Measurements from ENCODE around the gene SPOCK2.
A peak's percentile ranks its signal among the peaks of the same experiment; 100 is the strongest.

Gene SPOCK2

GRCh38 chr10:72043016-72043834 lies 45.1 kb downstream of the SPOCK2 start:
- no peak overlapping the region for H3K4me3 ChIP-seq (ENCODE audit: control insufficient read depth, low read depth, low read length)
- no peak for TF ChIP-seq CTCF (conservative IDR thresholded peaks at IDR 0.05; ENCODE audit: control insufficient read depth, insufficient read depth, low read depth, low read length)
- no peak for DNase-seq (ENCODE audit: low read depth)

- DNase-seq (ENCODE audit: low read depth) = no peak
- no peak for TF ChIP-seq CTCF (conservative IDR thresholded peaks at IDR 0.05; ENCODE audit: control insufficient read depth, insufficient read depth, low read depth, low read length)
- H3K4me3 ChIP-seq (ENCODE audit: control insufficient read depth, low read depth, low read length) = no peak overlapping the region
These were observed 46.9 kb downstream of the SPOCK2 start for GRCh38 chr10:72041491-72041890.

GRCh38 chr10:72039377-72039776 lies 49.0 kb downstream of the SPOCK2 start:
- no peak for TF ChIP-seq CTCF (conservative IDR thresholded peaks at IDR 0.05; ENCODE audit: control insufficient read depth, insufficient read depth, low read depth, low read length)
- no peak overlapping the region for H3K4me3 ChIP-seq (ENCODE audit: control insufficient read depth, low read depth, low read length)

GRCh38 chr10:72038458-72039001 lies 49.8 kb downstream of the SPOCK2 start:
- DNase-seq (ENCODE audit: low read depth) = peak; percentile 59
- no peak for TF ChIP-seq CTCF (conservative IDR thresholded peaks at IDR 0.05; ENCODE audit: control insufficient read depth, insufficient read depth, low read depth, low read length)
- H3K4me3 ChIP-seq (ENCODE audit: control insufficient read depth, low read depth, low read length) = no peak overlapping the region

More at GRCh38 chr10:72039377-72039776, 49.0 kb downstream of the SPOCK2 start:
- no peak for DNase-seq (ENCODE audit: low read depth)

GRCh38 chr10:72037811-72038210 lies 50.5 kb downstream of the SPOCK2 start:
- DNase-seq (ENCODE audit: low read depth) = no peak
- H3K4me3 ChIP-seq (ENCODE audit: control insufficient read depth, low read depth, low read length) = no peak overlapping the region
- TF ChIP-seq CTCF (conservative IDR thresholded peaks at IDR 0.05; ENCODE audit: control insufficient read depth, insufficient read depth, low read depth, low read length) = no peak

- TF ChIP-seq CTCF (conservative IDR thresholded peaks at IDR 0.05; ENCODE audit: control insufficient read depth, insufficient read depth, low read depth, low read length) = no peak
- DNase-seq (ENCODE audit: low read depth) = no peak
- no peak overlapping the region for H3K4me3 ChIP-seq (ENCODE audit: control insufficient read depth, low read depth, low read length)
These were observed 51.1 kb downstream of the SPOCK2 start for GRCh38 chr10:72037266-72037665.
